G401 (cell line): ENCODE measurements around the gene CSH2. TPM values are rescaled to one million over a fixed set of nuclear protein-coding genes. Genes with fewer than 3 reads are reported as not detected.

Source experiments
- DNase-seq: peaks from one replicate; pipeline ENCODE4 v3.0.0-alpha.2; 2015; ENCODE audit warnings: low spot score
- in situ Hi-C: cut with HindIII; loops from 2 replicates; pipeline ENCODE4 v1.10.0; 2016; ENCODE audit warnings: low sequenced_read_pairs, mixed read lengths
- total RNA-seq: library from RNA; depleted of rRNA; stranded (reverse); fragments of >200 nt; shearing (Covaris generic); gene quantifications from 2 replicates; pipeline ENCODE4 v1.2.3, GENCODE V29; 2014; rRNA removed

CSH2 gene
- total RNA-seq, 1 experiment from 2014 or later, result not detected

DNA sequence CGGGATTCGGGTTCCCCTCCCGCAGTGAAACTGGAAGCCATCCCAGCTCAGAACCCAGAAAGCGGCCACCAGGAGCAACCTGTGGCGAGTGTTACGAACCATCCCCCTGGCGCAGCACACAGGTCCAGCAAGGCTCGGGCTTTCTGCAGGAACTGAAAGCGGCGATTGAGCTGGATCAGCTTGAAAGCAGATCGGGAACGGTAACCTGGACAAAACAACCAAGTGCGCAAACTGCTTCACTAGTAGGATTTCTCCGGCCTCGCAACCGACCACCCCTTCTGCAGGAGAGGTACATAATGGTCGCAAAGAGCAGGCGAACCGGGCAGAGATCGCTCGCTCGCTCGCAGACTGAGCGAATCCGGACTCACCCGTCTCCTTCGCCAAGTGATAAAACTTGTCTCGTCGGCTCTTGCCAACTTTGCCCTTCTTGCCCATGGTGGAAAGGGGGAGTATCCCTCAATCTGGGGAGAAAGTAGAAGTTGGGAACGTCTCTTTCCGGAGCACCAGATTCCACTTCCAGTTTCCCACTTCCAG is 46.9 kb downstream of the CSH2 start:
- in situ Hi-C loops, result no loop called here
- no peak for DNase-seq

DNA sequence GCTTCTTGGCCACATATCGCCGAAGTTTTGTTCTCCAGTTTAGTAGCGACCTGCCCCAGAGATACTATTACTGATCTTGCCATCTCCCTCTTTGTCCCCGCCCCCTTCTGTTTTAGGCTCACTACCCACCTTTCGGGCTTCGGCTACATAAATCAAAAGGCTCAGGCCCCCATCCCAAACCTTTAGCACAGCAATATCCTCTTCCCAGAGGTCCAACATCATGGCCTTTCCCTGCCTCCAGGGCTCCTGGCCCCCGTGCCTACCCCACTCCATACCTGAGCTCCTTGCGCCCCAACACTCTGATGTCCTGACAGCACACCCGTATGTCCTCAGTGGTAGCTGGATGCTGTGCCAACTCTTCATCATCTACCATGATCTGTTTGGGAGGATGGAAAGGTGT is 49.1 kb downstream of the CSH2 start:
- in situ Hi-C loops, result no loop called here

DNA sequence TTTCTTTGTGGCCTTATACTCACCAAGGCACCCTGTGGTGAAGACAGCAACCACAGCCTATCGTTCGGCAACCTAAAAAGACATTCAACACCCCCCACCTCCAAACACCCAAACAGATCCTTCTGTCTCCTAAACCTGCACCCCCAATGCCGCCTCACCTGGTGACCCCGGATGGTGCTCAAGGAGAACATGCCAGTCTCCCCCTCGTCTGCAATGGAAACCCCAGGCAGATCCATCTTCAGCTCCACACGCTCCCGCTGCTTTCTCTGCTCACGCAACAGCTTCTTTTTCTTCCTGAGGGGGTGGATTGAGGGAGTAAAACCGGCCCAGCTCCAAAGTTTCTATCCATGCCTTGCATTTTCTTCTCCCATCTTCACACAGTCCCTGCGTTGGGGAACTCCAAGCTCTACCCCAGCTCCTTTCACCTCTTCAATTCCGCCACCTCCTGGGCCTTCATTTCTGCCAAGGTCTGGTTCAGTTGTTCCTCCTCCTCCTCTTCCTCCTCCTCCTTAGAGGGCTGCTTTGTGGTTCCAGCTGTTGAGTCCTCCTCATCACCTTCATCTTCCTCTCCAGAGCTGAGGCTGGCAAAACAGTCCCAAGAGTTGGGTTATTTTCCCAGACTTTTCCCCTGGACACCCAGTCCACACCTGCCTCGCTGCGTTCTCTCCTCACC is 49.7 kb downstream of the CSH2 start:
- in situ Hi-C loops, result no loop called here
- DNase-seq, result no peak

More for the DNA sequence above, 49.1 kb downstream of the CSH2 start:
- no peak for DNase-seq

DNA sequence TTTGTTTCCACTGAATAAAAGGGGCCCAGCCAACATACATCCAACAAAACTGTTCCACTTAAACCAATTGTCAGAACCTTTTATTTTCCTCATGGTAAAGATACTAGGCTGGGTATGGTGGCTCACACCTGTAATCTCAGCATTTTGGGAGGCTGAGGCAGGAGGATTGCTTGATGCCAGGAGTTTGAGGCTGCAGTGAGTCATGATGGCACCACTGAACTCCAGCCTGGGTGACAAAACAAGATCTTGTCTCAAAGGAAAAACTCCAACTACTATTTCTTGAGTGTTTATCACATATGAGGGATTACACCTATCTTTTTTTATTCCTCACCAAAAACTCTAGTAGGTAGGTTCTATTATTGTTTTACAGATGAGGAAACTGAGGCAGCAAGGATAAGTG is 50.9 kb downstream of the CSH2 start:
- DNase-seq, result no peak
- in situ Hi-C loops, result no loop called here

Other genes with a start within 250 kb of the CSH2 start
- 51.6 and 72.5 TPM in 2 replicates for gene LIMD2, start 173.6 kb downstream of the CSH2 start, total RNA-seq
- gene STRADA, start 131.9 kb downstream of the CSH2 start, total RNA-seq, result 15.3 and 26.8 TPM in 2 replicates
- gene CCDC47, start 100.1 kb downstream of the CSH2 start, total RNA-seq, result 32.4 and 52.8 TPM in 2 replicates
- gene DDX42, start 99.5 kb downstream of the CSH2 start, total RNA-seq, result 28.1 and 52.8 TPM in 2 replicates
- 114 and 133 TPM in 2 replicates for gene PSMC5, start 46.2 kb downstream of the CSH2 start, total RNA-seq
- gene FTSJ3, start 46.0 kb downstream of the CSH2 start, total RNA-seq, result 58.2 and 71.0 TPM in 2 replicates
- gene SMARCD2, start 31.0 kb downstream of the CSH2 start, total RNA-seq, result 128 and 144 TPM in 2 replicates
- not detected in 2 replicates for gene GH2, start 8.3 kb upstream of the CSH2 start, total RNA-seq
- not detected in 2 replicates for gene CSH1, start 22.9 kb upstream of the CSH2 start, total RNA-seq
- not detected in 2 replicates for gene CSHL1, start 37.6 kb upstream of the CSH2 start, total RNA-seq
- not detected in 2 replicates for gene GH1, start 45.2 kb upstream of the CSH2 start, total RNA-seq
- gene CD79B, start 58.7 kb upstream of the CSH2 start, total RNA-seq, result 1.3 TPM in 1 of 2 replicates, not detected in the other
- gene SCN4A, start 99.2 kb upstream of the CSH2 start, total RNA-seq, result not detected in 2 replicates
- 1.1 and 3.1 TPM in 2 replicates for gene PRR29, start 124.7 kb upstream of the CSH2 start, total RNA-seq
- not detected in 2 replicates for gene ICAM2, start 147.0 kb upstream of the CSH2 start, total RNA-seq